ENCODE data around the gene FBF1. TPM values are rescaled to one million over a fixed set of nuclear protein-coding genes. Genes with fewer than 3 reads are reported as not detected.

FBF1 gene
- total RNA-seq = 6.3 TPM

GRCh38 chr17:75940727-75941441, at the start of gene FBF1:
FBF1 (minus strand) TSS chr17:75941042; CDS start chr17:75938149, 2,893 bp downstream.
- peak within 1 kb of the TSS; percentile 62 for H3K27ac ChIP-seq (ENCODE audit: low read depth, low read length)
- peaks cover 0 to 4% (median 0%) of the 10 kb centered on the region in 3 donors for H3K36me3 ChIP-seq (ENCODE audit: control insufficient read depth in 3 of 3, insufficient read depth in 3 of 3, low read length in 3 of 3)
- H3K4me3 ChIP-seq (ENCODE audit: low read length in 3 of 3) = peak within 1 kb of the TSS; percentile 83 to 91 (median 88)

GRCh38 chr17:75987041-75987440, 46.2 kb upstream of the FBF1 start:
- Histone ChIP-seq H3K36me3 (ENCODE audit: control insufficient read depth in 3 of 3, insufficient read depth in 3 of 3, low read length in 3 of 3) (peaks cover 4 to 5% (median 5%) of the 10 kb centered on the region in 3 donors), H3K4me1 (ENCODE audit: control insufficient read depth in 3 of 3, insufficient read depth in 3 of 3, low read length in 3 of 3) (no peaks in the 10 kb centered on the region), H3K4me3 (ENCODE audit: low read length in 3 of 3) (no peak overlapping the region)

More at GRCh38 chr17:75940727-75941441, at the start of gene FBF1:
- Histone ChIP-seq H3K9me3 (ENCODE audit: control insufficient read depth in 3 of 3, low read length in 3 of 3) (no peaks in the 10 kb centered on the region), H3K4me1 (ENCODE audit: control insufficient read depth in 3 of 3, insufficient read depth in 3 of 3, low read length in 3 of 3) (peaks cover 7 to 18% (median 13%) of the 10 kb centered on the region in 3 donors), H3K27me3 (ENCODE audit: control insufficient read depth in 3 of 3, insufficient read depth in 3 of 3, low read length in 3 of 3) (no peaks in the 10 kb centered on the region), H3K9ac (ENCODE audit: low read depth in 1 of 3, low read length in 3 of 3) (peak within 1 kb of the TSS; percentile 87 to 91 (median 90))

GRCh38 chr17:75985986-75986385, 45.1 kb upstream of the FBF1 start:
- Histone ChIP-seq H3K4me1 (ENCODE audit: control insufficient read depth in 3 of 3, insufficient read depth in 3 of 3, low read length in 3 of 3) (no peaks in the 10 kb centered on the region), H3K27ac (ENCODE audit: low read depth, low read length) (no peak overlapping the region), H3K9ac (ENCODE audit: low read depth in 1 of 3, low read length in 3 of 3) (no peak overlapping the region), H3K9me3 (ENCODE audit: control insufficient read depth in 3 of 3, low read length in 3 of 3) (no peaks in the 10 kb centered on the region), H3K27me3 (ENCODE audit: control insufficient read depth in 3 of 3, insufficient read depth in 3 of 3, low read length in 3 of 3) (no peaks in the 10 kb centered on the region), H3K36me3 (ENCODE audit: control insufficient read depth in 3 of 3, insufficient read depth in 3 of 3, low read length in 3 of 3) (peaks cover 0 to 2% (median 0%) of the 10 kb centered on the region in 3 donors), H3K4me3 (ENCODE audit: low read length in 3 of 3) (no peak overlapping the region)

More at GRCh38 chr17:75987041-75987440, 46.2 kb upstream of the FBF1 start:
- Histone ChIP-seq H3K9ac (ENCODE audit: low read depth in 1 of 3, low read length in 3 of 3) (no peak overlapping the region), H3K9me3 (ENCODE audit: control insufficient read depth in 3 of 3, low read length in 3 of 3) (no peaks in the 10 kb centered on the region), H3K27ac (ENCODE audit: low read depth, low read length) (no peak overlapping the region), H3K27me3 (ENCODE audit: control insufficient read depth in 3 of 3, insufficient read depth in 3 of 3, low read length in 3 of 3) (no peaks in the 10 kb centered on the region)

GRCh38 chr17:75983501-75984181, 42.8 kb upstream of the FBF1 start:
- H3K9ac ChIP-seq (ENCODE audit: low read depth in 1 of 3, low read length in 3 of 3) = no peak overlapping the region
- no peaks in the 10 kb centered on the region for H3K27me3 ChIP-seq (ENCODE audit: control insufficient read depth in 3 of 3, insufficient read depth in 3 of 3, low read length in 3 of 3)
- no peak overlapping the region for H3K27ac ChIP-seq (ENCODE audit: low read depth, low read length)
- H3K4me3 ChIP-seq (ENCODE audit: low read length in 3 of 3) = no peak overlapping the region
- H3K4me1 ChIP-seq (ENCODE audit: control insufficient read depth in 3 of 3, insufficient read depth in 3 of 3, low read length in 3 of 3) = peaks cover 0 to 8% (median 2%) of the 10 kb centered on the region in 3 donors
- no peaks in the 10 kb centered on the region for H3K9me3 ChIP-seq (ENCODE audit: control insufficient read depth in 3 of 3, low read length in 3 of 3)
- peaks cover 0 to 2% (median 0%) of the 10 kb centered on the region in 3 donors for H3K36me3 ChIP-seq (ENCODE audit: control insufficient read depth in 3 of 3, insufficient read depth in 3 of 3, low read length in 3 of 3)

- H3K4me1 ChIP-seq (ENCODE audit: control insufficient read depth in 3 of 3, insufficient read depth in 3 of 3, low read length in 3 of 3) = peaks cover 9 to 20% (median 15%) of the 10 kb centered on the region in 3 donors
- H3K9me3 ChIP-seq (ENCODE audit: control insufficient read depth in 3 of 3, low read length in 3 of 3) = no peaks in the 10 kb centered on the region
- no peak overlapping the region for H3K27ac ChIP-seq (ENCODE audit: low read depth, low read length)
- no peaks in the 10 kb centered on the region for H3K36me3 ChIP-seq (ENCODE audit: control insufficient read depth in 3 of 3, insufficient read depth in 3 of 3, low read length in 3 of 3)
- H3K9ac ChIP-seq (ENCODE audit: low read depth in 1 of 3, low read length in 3 of 3) = no peak overlapping the region
- H3K4me3 ChIP-seq (ENCODE audit: low read length in 3 of 3) = no peak overlapping the region
- H3K27me3 ChIP-seq (ENCODE audit: control insufficient read depth in 3 of 3, insufficient read depth in 3 of 3, low read length in 3 of 3) = no peaks in the 10 kb centered on the region
Observed at GRCh38 chr17:75981019-75981615, 40.3 kb upstream of the FBF1 start.

- Histone ChIP-seq H3K27me3 (ENCODE audit: control insufficient read depth in 3 of 3, insufficient read depth in 3 of 3, low read length in 3 of 3) (no peaks in the 10 kb centered on the region), H3K9ac (ENCODE audit: low read depth in 1 of 3, low read length in 3 of 3) (peak overlapping the region; percentile 99), H3K9me3 (ENCODE audit: control insufficient read depth in 3 of 3, low read length in 3 of 3) (no peaks in the 10 kb centered on the region), H3K36me3 (ENCODE audit: control insufficient read depth in 3 of 3, insufficient read depth in 3 of 3, low read length in 3 of 3) (no peaks in the 10 kb centered on the region), H3K4me3 (ENCODE audit: low read length in 3 of 3) (peak overlapping the region; percentile 82 to 97 (median 89)), H3K4me1 (ENCODE audit: control insufficient read depth in 3 of 3, insufficient read depth in 3 of 3, low read length in 3 of 3) (peaks cover 9 to 22% (median 20%) of the 10 kb centered on the region in 3 donors), H3K27ac (ENCODE audit: low read depth, low read length) (peak overlapping the region; percentile 96)
Observed at GRCh38 chr17:75980188-75981018, 39.6 kb upstream of the FBF1 start.

GRCh38 chr17:75979705-75980187, 38.9 kb upstream of the FBF1 start:
- H3K36me3 ChIP-seq (ENCODE audit: control insufficient read depth in 3 of 3, insufficient read depth in 3 of 3, low read length in 3 of 3) = no peaks in the 10 kb centered on the region
- H3K4me3 ChIP-seq (ENCODE audit: low read length in 3 of 3) = peak overlapping the region; percentile 82 to 97 (median 89)
- peak overlapping the region; percentile 99 for H3K9ac ChIP-seq (ENCODE audit: low read depth in 1 of 3, low read length in 3 of 3)
- H3K9me3 ChIP-seq (ENCODE audit: control insufficient read depth in 3 of 3, low read length in 3 of 3) = no peaks in the 10 kb centered on the region
- H3K27ac ChIP-seq (ENCODE audit: low read depth, low read length) = peak overlapping the region; percentile 96
- H3K27me3 ChIP-seq (ENCODE audit: control insufficient read depth in 3 of 3, insufficient read depth in 3 of 3, low read length in 3 of 3) = no peaks in the 10 kb centered on the region
- peaks cover 9 to 22% (median 20%) of the 10 kb centered on the region in 3 donors for H3K4me1 ChIP-seq (ENCODE audit: control insufficient read depth in 3 of 3, insufficient read depth in 3 of 3, low read length in 3 of 3)

GRCh38 chr17:75978938-75979704, 38.3 kb upstream of the FBF1 start, which contains the start of the genes ACOX1 and TEN1:
ACOX1 (minus strand) TSS chr17:75979166; CDS start chr17:75979073, 93 bp downstream.
TEN1 (plus strand) TSS chr17:75979240; CDS start chr17:75986193, 6,953 bp downstream.
- no peaks in the 10 kb centered on the region for H3K9me3 ChIP-seq (ENCODE audit: control insufficient read depth in 3 of 3, low read length in 3 of 3)
- peak within 1 kb of the TSS; percentile 99 for H3K9ac ChIP-seq (ENCODE audit: low read depth in 1 of 3, low read length in 3 of 3)
- H3K36me3 ChIP-seq (ENCODE audit: control insufficient read depth in 3 of 3, insufficient read depth in 3 of 3, low read length in 3 of 3) = peaks cover 0 to 4% (median 0%) of the 10 kb centered on the region in 3 donors
- peak within 1 kb of the TSS; percentile 96 for H3K27ac ChIP-seq (ENCODE audit: low read depth, low read length)
- peaks cover 9 to 23% (median 20%) of the 10 kb centered on the region in 3 donors for H3K4me1 ChIP-seq (ENCODE audit: control insufficient read depth in 3 of 3, insufficient read depth in 3 of 3, low read length in 3 of 3)
- H3K27me3 ChIP-seq (ENCODE audit: control insufficient read depth in 3 of 3, insufficient read depth in 3 of 3, low read length in 3 of 3) = no peaks in the 10 kb centered on the region
- peak within 1 kb of the TSS; percentile 82 to 97 (median 89) for H3K4me3 ChIP-seq (ENCODE audit: low read length in 3 of 3)
